Spleen (tissue), 7 donors: ENCODE data around the gene MYRF.

Experiments used
- POLR2AphosphoS5 ChIP-seq, 3 donors: sonication (generic); formaldehyde crosslinking; IDR thresholded peaks; one replicate each; pipeline ENCODE4 v1.5.1; 2017; ENCODE audit warnings: antibody characterized with exemption in 3 of 3
- TF ChIP-seq, protein P1 (sequence below), 11 experiments: fragments of 200-600 bp in 7 of 11; fragments of 450-650 bp in 4 of 11; sonication (generic) in 4 of 11; IDR thresholded peaks in 8 of 11; conservative IDR thresholded peaks in 3 of 11; 1 replicate in 7 of 11; 2 replicates in 4 of 11; pipeline versions ENCODE4 v1.4.0 to v1.8.0; 2016 to 2021; ENCODE audit warnings: antibody characterized with exemption in 11 of 11, inconsistent platforms in 4 of 11, mild to moderate bottlenecking in 1 of 11
- donor health status: DM: no; HTN: no; CAD: no; lungs with moderate emphysema.
- donor health status: DM: no; HTN: no; CAD: no.
- donor health status: DM: no; HTN: no; CAD: no.

DNA sequence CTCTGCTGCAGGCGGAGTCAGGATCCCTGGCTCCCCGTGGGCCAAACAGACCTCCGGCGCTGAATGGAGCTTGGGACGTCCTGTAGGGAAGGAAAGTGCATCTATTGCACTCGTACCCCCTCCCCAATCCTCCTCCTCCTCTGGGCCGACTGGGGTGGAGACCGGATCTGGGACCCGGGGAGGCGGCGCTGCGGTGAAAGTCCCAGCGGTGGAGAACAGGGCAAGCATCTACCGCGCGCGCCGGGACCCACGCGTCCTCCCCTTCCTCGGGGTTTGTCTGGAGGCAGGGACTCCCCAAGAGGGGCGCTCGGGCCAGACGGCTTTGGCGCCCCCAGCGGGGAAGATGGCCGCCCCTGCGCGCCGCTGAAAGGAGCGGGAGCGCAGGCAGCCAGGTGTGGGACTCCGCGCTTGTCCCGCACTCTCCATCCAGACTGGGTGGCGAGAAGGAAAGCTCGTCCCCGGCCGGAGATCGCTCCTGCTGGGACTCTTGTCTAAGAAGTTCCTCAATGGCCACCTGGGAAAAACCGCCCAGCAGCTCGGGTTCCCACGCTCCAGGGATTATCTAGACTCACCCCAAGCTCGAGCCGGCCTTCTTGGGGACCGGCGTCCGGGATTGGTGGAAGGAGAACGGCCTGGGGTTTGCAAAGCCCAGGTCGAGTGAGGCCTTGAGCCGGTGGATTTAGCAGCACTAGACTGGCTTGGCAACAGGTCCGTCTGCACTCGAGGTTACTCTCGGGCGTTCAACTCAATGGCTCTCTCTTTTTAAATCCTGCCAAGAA lies 76.4 kb downstream of the MYRF start:
- TF ChIP-seq, protein P1, sequence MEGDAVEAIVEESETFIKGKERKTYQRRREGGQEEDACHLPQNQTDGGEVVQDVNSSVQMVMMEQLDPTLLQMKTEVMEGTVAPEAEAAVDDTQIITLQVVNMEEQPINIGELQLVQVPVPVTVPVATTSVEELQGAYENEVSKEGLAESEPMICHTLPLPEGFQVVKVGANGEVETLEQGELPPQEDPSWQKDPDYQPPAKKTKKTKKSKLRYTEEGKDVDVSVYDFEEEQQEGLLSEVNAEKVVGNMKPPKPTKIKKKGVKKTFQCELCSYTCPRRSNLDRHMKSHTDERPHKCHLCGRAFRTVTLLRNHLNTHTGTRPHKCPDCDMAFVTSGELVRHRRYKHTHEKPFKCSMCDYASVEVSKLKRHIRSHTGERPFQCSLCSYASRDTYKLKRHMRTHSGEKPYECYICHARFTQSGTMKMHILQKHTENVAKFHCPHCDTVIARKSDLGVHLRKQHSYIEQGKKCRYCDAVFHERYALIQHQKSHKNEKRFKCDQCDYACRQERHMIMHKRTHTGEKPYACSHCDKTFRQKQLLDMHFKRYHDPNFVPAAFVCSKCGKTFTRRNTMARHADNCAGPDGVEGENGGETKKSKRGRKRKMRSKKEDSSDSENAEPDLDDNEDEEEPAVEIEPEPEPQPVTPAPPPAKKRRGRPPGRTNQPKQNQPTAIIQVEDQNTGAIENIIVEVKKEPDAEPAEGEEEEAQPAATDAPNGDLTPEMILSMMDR (IDR thresholded peaks at IDR 0.05 in 8 of 11, conservative IDR thresholded peaks at IDR 0.05 in 3 of 11), result peak in 6 of 11 experiments; percentile 17 to 68 (median 46)
- peak in 2 of 3 donors; percentile 8 to 42 for TF ChIP-seq POLR2AphosphoS5 (IDR thresholded peaks at IDR 0.05)
